Astrocyte of the spinal cord (primary cell): ENCODE measurements around the gene GALNT12.

ENCODE experiments used
- DNase-seq: peaks from one replicate; pipeline ENCODE4 v3.0.0; 2011; ENCODE audit warnings: low read depth, low spot score
- H3K4me3 ChIP-seq: 2 replicates; pipeline ENCODE4 v1.5.1; 2011; ENCODE audit warnings: low read depth, mild to moderate bottlenecking, low read length, moderate library complexity
- in situ Hi-C: cut with HindIII; loops from 2 replicates; pipeline ENCODE4 v1.10.0; 2017; ENCODE audit warnings: low sequenced_read_pairs
- TF ChIP-seq, protein P1 (sequence below): IDR thresholded peaks from 2 replicates; pipeline ENCODE4 v1.5.1; 2012; ENCODE audit warnings: low read depth, mild to moderate bottlenecking, low read length, inconsistent platforms

The GALNT12 gene

DNA sequence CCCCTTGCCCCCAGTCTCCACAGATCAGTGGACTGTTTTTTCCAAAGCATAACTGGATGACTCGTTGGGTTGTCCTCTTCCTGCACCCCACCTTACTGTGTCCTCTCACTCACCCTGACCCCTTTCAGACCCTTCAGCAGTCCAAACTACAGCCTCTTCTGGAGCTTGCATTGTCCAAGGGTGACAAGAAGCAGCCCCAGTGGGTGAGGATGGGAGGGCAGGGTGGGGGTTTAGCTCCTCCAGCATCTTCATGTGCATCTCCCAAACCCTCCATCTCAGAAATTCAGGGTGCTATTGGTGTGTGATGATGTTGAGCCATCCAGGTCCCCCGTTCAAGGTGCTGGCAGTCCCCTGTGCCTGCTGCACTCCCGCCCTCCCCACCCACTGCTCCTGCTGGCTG lies 73.9 kb downstream of the GALNT12 start:
- in situ Hi-C loops = no loop called here
- DNase-seq = no peak
- TF ChIP-seq, protein P1, sequence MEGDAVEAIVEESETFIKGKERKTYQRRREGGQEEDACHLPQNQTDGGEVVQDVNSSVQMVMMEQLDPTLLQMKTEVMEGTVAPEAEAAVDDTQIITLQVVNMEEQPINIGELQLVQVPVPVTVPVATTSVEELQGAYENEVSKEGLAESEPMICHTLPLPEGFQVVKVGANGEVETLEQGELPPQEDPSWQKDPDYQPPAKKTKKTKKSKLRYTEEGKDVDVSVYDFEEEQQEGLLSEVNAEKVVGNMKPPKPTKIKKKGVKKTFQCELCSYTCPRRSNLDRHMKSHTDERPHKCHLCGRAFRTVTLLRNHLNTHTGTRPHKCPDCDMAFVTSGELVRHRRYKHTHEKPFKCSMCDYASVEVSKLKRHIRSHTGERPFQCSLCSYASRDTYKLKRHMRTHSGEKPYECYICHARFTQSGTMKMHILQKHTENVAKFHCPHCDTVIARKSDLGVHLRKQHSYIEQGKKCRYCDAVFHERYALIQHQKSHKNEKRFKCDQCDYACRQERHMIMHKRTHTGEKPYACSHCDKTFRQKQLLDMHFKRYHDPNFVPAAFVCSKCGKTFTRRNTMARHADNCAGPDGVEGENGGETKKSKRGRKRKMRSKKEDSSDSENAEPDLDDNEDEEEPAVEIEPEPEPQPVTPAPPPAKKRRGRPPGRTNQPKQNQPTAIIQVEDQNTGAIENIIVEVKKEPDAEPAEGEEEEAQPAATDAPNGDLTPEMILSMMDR = no peak
- H3K4me3 ChIP-seq = no peak overlapping the region

DNA sequence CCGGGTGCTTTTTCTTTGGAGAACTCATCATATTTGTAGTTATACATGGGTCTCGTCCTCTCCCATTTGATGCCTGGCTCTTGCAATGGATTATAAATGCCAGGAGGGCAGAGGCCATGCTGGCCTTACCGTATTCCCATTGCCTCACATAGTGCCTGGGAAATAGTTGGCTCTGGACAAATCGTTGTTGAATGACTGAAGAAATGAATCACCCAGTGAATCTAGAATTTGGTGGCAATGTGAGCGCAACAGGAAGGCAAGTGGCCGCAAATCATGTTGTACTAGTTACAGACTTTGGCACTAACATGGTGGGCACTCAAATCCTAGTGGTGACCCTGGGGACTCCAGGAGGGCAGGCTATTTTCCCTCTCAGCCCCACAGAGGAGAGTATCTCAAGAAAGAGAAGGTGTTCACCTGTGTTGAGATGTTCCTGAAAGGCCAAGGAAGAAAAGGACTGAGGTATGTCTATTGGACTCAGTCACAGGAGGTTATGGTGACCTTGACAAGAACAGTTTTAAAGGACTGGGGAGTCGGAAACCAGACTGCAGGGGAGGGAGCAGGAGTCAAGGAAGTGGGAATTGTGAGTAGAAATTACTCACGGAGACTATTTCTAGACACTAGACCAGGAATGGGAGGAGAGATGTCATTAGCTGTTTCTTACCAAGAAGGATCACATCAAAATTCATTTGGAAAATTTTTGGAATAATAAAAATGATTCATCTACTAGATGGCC lies 74.5 kb downstream of the GALNT12 start:
- H3K4me3 ChIP-seq = no peak overlapping the region
- DNase-seq = no peak
- TF ChIP-seq, protein P1 = no peak
- in situ Hi-C loops = no loop called here

DNA sequence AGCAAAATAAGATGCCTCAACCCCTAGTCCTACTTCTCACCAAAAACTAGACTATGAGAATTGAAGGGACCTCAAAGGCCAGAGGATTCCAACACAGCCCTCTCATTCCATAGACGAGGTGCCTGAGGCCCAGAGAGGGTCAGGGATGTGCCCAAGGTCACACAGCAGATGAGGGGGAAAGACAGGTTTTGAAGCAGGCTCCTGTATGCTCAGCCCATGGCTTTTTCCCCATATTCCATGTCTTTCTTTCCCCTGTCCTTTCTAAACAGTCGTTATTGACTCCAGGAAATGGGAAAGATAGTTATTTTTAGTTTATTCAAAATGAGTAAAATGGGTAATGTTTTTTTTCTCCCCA lies 75.1 kb downstream of the GALNT12 start:
- H3K4me3 ChIP-seq = no peak overlapping the region
- TF ChIP-seq, protein P1 = no peak
- no peak for DNase-seq
- in situ Hi-C loops = no loop called here

DNA sequence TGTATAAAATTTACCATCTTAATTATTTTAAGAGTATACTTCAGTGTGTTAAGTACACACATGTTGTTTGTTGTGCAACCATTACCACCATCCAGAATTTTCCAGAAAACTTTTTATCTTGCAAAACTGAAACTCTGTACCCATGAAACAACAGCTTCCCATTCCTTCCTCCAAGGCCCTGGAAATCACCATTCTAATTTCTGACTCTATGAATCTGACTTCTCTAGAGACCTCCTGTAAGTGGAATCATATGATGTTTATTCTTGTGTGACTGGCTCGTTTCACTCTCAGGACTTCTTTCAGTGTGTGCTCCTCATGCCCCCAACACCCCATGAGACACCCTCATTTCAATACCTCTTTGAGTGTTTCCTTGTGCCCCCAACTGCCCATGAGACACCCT lies 75.8 kb downstream of the GALNT12 start:
- TF ChIP-seq, protein P1 = no peak
- DNase-seq = no peak
- in situ Hi-C loops = no loop called here
- H3K4me3 ChIP-seq = no peak overlapping the region

DNA sequence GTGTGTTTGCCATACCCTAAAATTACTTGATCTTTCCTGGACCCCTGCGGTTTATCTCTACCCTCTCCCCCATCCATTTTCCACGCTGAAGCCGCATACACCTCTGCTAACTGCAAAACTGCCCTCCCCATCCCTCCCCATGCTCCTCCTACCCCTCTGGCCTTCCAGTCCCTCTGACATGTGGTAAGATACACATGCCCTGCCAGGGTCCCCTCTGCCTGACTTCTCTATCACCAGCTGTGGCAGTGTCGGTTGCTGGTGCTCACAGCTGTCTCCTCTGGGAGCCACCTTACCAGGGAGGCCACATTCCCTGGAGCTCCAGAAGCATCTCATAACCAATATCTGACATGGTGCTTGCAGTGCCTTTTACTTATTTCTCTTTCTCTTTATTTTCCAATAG lies 77.4 kb downstream of the GALNT12 start:
- TF ChIP-seq, protein P1 = no peak
- DNase-seq = no peak
- H3K4me3 ChIP-seq = no peak overlapping the region
- in situ Hi-C loops = no loop called here

DNA sequence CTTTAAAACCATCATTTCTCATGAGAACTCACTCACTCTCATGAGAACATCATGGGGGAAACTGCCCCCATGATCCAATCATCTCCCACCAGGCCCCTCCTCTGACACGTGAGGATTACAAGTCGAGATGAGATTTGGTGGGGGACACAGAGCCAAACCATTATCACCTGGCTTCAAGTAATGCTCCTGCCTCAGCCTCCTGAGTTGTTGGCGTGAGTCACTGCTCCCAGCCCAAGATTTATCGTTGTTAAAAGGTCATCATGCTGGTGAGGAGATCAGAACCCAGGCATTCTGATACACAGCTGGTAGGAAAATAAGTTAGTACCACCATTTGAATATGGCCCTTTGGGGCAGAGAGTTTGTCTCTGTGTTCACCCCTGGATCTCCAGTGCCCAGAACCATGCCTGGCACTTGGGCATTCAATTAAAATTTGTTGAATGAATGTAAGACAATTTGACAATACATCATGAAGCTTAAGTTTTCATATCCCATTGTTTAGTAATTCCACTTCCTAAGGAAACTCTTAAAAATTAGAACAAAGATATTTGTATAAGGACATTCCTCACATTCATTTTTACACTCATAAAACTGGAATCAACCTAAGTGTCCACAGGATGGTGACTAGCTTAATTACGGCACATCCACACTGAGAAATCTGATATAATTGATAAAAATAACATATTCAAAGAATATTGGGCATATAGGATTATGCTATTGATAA lies 78.3 kb downstream of the GALNT12 start:
- TF ChIP-seq, protein P1 = no peak
- DNase-seq = no peak
- in situ Hi-C loops = no loop called here
- H3K4me3 ChIP-seq = no peak overlapping the region
